ENCODE results near the gene KRTAP2-4. TPM values are rescaled to one million over a fixed set of nuclear protein-coding genes. Genes with fewer than 3 reads are reported as not detected.
"Not testable (repeated sequence)": the region's sequence is repeated elsewhere in the genome, so short reads cannot be mapped to it uniquely, and the experiment has no call there.

The KRTAP2-4 gene
- total RNA-seq, 1 donor from 2014 or later = not detected

DNA sequence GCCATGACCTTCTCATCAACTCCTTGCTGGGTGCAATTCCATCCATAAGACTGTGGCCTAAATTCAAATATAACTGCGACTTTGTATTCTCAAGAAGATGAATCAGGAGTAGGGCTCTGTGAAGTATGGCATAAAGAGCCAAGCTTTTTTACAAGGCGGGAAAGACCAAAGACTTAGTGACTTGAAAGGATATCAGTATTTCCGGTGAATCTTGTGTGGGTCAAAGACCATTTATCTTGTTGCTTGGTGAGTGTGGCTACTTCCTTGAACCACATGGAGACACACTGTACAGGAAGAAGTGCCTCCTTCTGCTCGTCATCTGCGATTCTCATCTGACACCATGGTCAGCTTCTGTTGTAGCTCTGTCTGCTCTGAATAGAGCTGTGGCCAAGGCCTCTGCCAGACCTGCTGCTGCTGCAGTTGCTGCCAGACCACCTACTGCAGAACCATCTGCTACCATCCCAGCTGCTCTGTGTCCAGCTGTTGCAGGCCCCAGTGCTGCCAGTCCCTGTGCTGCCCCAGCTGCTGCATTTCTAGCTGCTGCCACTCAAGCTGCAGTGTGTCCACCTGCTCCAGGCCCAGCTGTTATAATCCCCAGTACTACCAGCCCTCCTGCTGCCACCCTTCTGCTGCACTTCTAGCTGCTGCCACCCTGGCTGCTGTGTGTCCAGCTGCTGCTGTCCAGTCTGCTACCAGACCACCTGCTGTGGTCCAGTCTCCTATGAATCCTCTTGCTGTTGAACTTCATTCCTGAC lies 6.1 kb upstream of the KRTAP2-4 start:
- DNase-seq = no peak

DNA sequence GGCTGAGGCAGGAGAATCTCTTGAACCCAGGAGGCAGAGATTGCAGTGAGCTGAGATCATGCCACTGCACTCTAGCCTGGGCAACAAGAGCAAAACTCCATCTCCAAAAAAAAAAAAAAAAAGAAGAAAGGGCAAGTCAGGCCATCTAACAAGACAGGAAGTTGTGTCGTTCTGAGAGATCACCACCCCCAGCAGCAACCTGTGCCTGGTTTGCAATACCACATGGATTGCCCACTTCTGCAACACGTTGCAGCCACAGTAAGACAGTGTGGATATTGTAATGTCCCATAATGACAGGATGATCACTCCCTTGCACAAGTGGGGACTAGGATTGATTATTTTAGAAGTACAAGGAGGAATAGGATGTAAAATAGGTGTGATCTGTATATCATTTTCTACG lies 3.4 kb upstream of the KRTAP2-4 start:
- no peak for DNase-seq

- DNase-seq = no peak
Measured at GRCh38 chr17:41067281-41067680, 1.6 kb upstream of the KRTAP2-4 start.

GRCh38 chr17:41065016-41065689 lies 526 bp downstream of the KRTAP2-4 start:
- not testable (repeated sequence) for DNase-seq

GRCh38 chr17:41064301-41064700 lies 1.4 kb downstream of the KRTAP2-4 start:
- no peak for DNase-seq

DNA sequence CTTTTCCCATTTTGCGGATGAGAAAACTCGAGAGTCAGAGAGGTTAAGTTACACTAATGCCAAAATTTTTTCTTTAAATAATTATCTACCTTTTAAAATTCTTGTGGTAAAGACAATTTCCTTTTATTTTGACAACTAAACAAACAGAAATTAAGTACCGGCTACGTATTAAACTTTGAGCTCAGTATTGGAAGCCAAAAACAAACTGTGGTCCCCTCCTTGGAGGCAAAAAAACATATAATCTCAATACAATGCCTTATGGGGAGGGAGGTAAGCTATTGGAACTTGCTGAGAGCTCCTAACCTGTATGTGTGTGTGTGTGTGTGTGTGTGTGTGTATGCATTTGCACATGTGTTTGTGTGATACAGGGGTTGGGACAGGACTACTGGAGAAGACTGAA lies 2.2 kb downstream of the KRTAP2-4 start:
- no peak for DNase-seq

- no peak for DNase-seq
Measured at GRCh38 chr17:41061964-41062363, 3.7 kb downstream of the KRTAP2-4 start.

DNA sequence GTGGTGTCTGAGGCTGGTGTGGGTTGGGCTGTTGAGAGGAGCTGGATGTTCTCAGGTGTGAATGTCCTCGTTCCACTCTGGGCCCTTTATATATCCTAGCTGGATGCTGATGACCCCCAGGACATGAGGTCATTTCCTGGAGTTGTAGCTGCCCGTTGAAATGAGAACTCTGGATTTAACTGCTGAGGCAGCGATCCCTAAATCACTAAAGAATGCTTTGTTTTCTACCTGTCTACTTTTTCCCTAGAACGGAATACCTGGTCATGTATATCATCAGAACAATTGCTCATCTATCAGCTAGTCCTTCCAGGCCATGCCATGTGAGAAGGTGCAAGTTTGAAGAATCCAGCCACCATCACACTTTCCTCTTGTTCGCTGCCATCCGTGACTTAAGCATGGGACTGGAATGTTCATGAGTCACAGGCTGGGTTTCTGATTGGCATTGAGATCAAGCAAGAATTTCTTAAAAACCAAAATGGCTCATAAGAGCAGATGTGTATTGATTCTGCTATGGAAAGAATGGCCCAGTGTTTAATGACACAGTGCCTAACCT lies 5.6 kb downstream of the KRTAP2-4 start, which contains the start of gene KRTAP2-3:
KRTAP2-3 (minus strand) TSS at position 63 of the 553 bp plus-strand sequence. CDS start 64 bp downstream, outside the sequence.
- DNase-seq = no peak

DNA sequence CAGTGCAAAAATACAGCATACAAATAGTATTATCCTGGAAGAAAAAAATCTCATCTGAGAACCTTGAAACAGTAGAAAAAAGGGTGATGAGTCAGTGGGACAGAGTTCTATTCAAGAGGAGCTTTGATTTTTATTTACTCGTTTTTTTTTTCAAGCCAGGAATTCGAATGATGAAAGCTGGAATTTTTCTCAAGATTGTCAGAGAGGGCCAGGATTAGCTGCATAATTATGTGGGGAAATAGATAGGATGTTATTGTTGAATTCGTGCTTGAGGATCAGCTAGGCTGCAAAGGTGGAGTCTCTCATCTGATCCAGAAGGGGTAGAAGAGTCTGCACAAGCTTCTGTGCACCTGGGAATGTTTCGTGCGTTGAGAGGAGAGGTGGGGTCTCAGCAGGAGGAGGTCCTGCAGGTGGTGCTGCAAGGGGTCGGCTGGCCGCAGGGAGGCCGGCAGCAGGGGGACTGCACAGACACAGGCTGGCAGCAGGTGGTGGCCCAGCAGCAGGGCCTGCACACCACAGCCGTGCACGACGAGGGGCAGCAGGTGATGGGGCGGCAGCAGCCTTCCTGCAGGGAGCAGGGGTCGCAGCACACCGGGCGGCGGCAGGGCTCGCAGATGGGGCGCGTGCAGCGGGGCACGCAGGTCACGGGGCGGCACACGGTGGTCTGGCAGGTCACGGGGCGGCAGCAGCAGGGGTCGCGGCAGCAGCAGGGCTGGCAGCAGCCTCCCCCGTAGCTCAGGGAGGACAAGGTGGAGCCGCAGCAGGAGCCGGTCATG lies 6.2 kb downstream of the KRTAP2-4 start:
- not testable (repeated sequence) for DNase-seq

GRCh38 chr17:41058741-41059140 lies 6.9 kb downstream of the KRTAP2-4 start:
- no peak for DNase-seq

GRCh38 chr17:41057547-41057946 lies 8.1 kb downstream of the KRTAP2-4 start:
- no peak for DNase-seq

- DNase-seq = not testable (repeated sequence)
Measured at GRCh38 chr17:41055130-41055529, 10.5 kb downstream of the KRTAP2-4 start, which contains the start of gene KRTAP2-2. TSS of gene KRTAP2-2 (minus strand) at chr17:41055230. CDS start at chr17:41055211, 19 bp downstream.

GRCh38 chr17:41054556-41054955 lies 11.1 kb downstream of the KRTAP2-4 start:
- not testable (repeated sequence) for DNase-seq

GRCh38 chr17:41054025-41054424 lies 11.7 kb downstream of the KRTAP2-4 start:
- DNase-seq = no peak

DNA sequence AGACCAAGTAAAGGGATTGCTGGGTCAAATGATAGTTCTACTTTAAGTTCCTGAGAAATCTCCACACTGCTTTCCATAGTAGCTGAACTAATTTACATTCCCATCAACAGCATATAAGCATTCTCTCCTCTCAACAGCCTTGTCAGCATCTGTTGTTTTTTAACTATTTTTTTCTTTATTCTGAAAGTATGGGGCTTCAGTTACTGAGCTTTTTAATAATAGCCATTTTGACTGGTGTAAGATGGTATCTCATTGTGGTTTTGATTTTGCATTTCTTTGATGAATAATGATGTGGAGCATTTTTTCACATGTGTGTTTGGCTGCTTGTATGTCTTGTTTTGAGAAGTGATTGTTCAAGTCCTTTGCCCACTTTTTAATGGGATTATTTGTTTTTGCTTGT lies 13.1 kb downstream of the KRTAP2-4 start:
- no peak for DNase-seq

DNA sequence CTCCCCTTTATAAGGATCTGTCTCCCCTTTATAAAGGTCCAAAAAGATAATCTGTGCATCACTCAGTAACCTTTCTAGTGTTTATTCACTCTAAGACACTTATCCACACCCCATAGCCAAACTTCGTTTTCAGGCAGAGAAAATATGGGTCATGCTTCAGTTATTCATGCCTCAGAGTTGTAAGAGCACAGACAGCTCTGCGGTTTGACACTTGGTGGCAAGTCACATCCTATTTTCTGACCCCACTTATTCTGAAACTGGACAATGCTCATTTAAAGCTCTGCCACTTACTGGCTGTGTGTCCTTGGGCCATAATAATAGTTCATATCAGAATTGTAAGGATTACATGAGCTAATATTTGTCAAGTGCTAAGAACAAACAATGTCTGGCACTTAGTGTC lies 16.6 kb downstream of the KRTAP2-4 start:
- DNase-seq = no peak

DNA sequence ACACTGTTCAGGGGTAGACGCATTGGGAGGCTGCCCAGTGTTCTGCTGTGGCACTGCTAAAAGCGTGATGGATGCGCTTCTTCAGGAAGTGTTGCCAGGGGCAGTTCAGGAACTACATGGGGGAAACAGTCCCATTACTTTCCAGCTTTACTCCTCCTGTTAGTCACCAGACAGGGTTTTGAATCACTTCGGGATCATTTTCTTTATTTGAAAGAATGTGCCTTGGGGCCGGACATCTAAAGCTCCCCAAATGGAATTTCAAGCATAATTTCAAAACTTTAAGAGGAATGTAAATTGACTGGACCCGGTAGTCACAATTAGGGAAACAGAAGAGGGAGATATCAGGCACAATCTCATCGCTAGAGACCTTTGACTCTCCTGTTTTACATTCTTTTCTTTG lies 17.2 kb downstream of the KRTAP2-4 start:
- DNase-seq = no peak

GRCh38 chr17:41046735-41047465 lies 18.8 kb downstream of the KRTAP2-4 start, which contains the start of gene KRTAP2-1:
TSS of gene KRTAP2-1 (minus strand) at chr17:41047316. CDS start at chr17:41047267, 49 bp downstream.
- not testable (repeated sequence) for DNase-seq

DNA sequence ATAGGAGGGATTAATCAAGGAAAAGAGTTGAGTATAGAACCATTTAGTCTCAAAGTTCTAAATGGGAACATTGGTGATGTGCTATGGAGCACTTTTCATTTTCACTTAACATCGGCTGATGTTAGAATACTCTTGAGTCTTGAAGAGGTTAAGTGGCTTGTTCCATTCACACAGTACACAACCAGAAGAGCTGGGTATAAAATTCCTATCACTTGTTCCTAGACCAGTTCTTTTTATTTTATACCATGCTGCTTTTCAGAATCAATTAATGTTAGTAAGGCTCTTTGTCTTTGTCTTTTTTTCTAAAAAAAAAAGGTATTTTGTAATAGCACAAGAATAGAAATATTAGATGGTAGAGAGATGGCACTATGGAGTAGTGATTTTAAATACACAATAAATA lies 22.7 kb downstream of the KRTAP2-4 start:
- no peak for DNase-seq

DNA sequence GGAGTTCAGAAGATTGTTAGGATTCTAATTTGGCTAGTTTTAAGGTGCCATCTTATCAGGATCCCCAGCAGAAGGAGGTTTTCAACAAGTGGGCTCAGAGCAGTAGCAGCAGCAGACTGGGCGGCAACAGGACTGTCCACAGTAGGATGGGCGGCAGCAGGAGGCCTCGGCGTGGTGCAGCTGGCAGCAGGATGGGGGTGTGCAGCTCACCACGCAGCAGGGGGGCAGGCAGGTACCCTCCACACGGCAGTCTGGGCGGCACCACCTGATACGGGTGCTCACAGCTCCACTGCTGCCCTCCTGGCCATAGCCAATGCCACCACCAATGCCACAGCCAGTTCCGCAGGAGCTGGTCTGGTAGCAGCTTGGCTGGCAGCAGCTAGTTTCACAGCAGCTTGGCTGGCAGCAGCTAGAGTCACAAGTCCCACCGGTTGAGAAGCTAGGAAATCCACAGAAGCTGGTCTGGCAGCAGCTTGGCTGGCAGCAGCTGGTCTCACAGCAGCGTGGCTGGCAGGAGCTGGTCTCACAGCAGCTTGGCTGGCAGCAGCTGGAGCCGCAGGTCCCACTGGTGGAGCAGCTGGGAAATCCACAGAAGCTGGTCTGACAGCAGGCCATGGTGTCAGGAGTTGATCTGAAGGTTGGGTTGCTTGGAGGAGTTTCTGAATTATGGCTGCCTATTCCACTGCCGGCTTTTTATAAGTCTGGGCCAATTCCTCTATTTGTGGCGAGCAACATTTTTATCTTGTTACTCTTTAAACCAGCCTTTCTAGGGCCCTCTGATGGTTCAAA lies 24.7 kb downstream of the KRTAP2-4 start, which contains the start of gene KRTAP1-1:
KRTAP1-1 (minus strand) TSS at position 668 of the 789 bp plus-strand sequence; CDS start at position 615, 53 bp downstream.
- DNase-seq = not testable (repeated sequence)
